Right lobe of liver (tissue), 4 donors: Measurements from ENCODE around the gene RMDN2.

Experiments
- CTCF ChIP-seq, 4 donors: fragments of 200-600 bp in 3 of 4; fragments of 450-650 bp in 1 of 4; IDR thresholded peaks; one replicate each; pipeline versions ENCODE4 v1.5.1 to v1.8.0; 2016 to 2022; ENCODE audit warnings: antibody characterized with exemption in 4 of 4, mild to moderate bottlenecking in 2 of 4
- POLR2A ChIP-seq: fragments of 450-650 bp; IDR thresholded peaks from one replicate; pipeline ENCODE4 v1.6.1; 2017; ENCODE audit warnings: antibody characterized with exemption, mild to moderate bottlenecking
- donor health status: DM: no; HTN: no; CAD: no.
- donor health status: DM: no; HTN: no; CAD: no.
- donor health status: DM: no; HTN: yes; CAD: no.

GRCh38 chr2:37926635-37927034 lies 1.5 kb downstream of the RMDN2 start:
- TF ChIP-seq CTCF (IDR thresholded peaks at IDR 0.05) (no peak), POLR2A (no peak)
